H9 (cell line): ENCODE measurements around the gene RGS14. TPM values are rescaled to one million over a fixed set of nuclear protein-coding genes. Genes with fewer than 3 reads are reported as not detected.
A peak's percentile ranks its signal among the peaks of the same experiment; 100 is the strongest.

Experiments used
- DNase-seq: peaks from one replicate; pipeline ENCODE4 v3.0.0-alpha.2; 2017
- H2AFZ ChIP-seq: one replicate; pipeline ENCODE4 v1.6.1; 2013; ENCODE audit warnings: mild to moderate bottlenecking, low read length, control low read depth, moderate library complexity
- H2AK5ac ChIP-seq: 2 replicates; pipeline ENCODE4 v1.6.1; 2013; ENCODE audit warnings: low read length, control low read depth, mixed read lengths; ENCODE audit not compliant: insufficient read length
- H2BK120ac ChIP-seq: one replicate; pipeline ENCODE4 v1.6.1; 2013; ENCODE audit warnings: low read depth, mild to moderate bottlenecking, low read length, control low read depth, inconsistent platforms; ENCODE audit not compliant: poor library complexity, severe bottlenecking
- H2BK12ac ChIP-seq: 2 replicates; pipeline ENCODE4 v1.6.1; 2013; ENCODE audit warnings: low read length, control low read depth, mixed read lengths, low read depth; ENCODE audit not compliant: insufficient read length
- H2BK15ac ChIP-seq: 2 replicates; pipeline ENCODE4 v1.6.1; 2013; ENCODE audit warnings: low read depth, low read length, control low read depth
- H2BK20ac ChIP-seq: one replicate; pipeline ENCODE4 v1.6.1; 2013; ENCODE audit warnings: low read depth, mild to moderate bottlenecking, low read length, control low read depth, inconsistent platforms; ENCODE audit not compliant: poor library complexity, severe bottlenecking
- H2BK5ac ChIP-seq: 2 replicates; pipeline ENCODE4 v1.6.1; 2013; ENCODE audit warnings: low read length, control low read depth, mixed read lengths; ENCODE audit not compliant: insufficient read length
- H3K14ac ChIP-seq: 2 replicates; pipeline ENCODE4 v1.6.1; 2013; ENCODE audit warnings: low read length, control low read depth; ENCODE audit not compliant: insufficient read depth
- H3K18ac ChIP-seq: 2 replicates; pipeline ENCODE4 v1.6.1; 2013; ENCODE audit warnings: low read depth, mild to moderate bottlenecking, mixed read lengths, low read length, control low read depth; ENCODE audit not compliant: insufficient read length
- H3K23ac ChIP-seq: 2 replicates; pipeline ENCODE4 v1.6.1; 2013; ENCODE audit warnings: low read length, control low read depth, mixed read lengths, low read depth; ENCODE audit not compliant: insufficient read length
- H3K23me2 ChIP-seq: 2 replicates; pipeline ENCODE4 v1.6.1; 2013; ENCODE audit warnings: low read depth, mild to moderate bottlenecking, mixed read lengths, low read length, control low read depth; ENCODE audit not compliant: insufficient read length, poor library complexity, severe bottlenecking
- H3K27ac ChIP-seq: 2 replicates; pipeline ENCODE4 v1.5.1; 2013; ENCODE audit warnings: low read length, control low read depth, mixed read lengths, low read depth; ENCODE audit not compliant: insufficient read length
- H3K27me3 ChIP-seq: 2 replicates; pipeline ENCODE4 v1.6.1; 2013; ENCODE audit warnings: low read length, control low read depth, inconsistent platforms; ENCODE audit not compliant: insufficient read depth
- H3K4ac ChIP-seq: 2 replicates; pipeline ENCODE4 v1.6.1; 2013; ENCODE audit warnings: low read depth, mild to moderate bottlenecking, control low read depth, inconsistent platforms, low read length, moderate library complexity
- H3K4me1 ChIP-seq: 2 replicates; pipeline ENCODE4 v1.6.1; 2013; ENCODE audit warnings: low read length, control low read depth, inconsistent platforms; ENCODE audit not compliant: insufficient read depth
- H3K4me2 ChIP-seq: 2 replicates; pipeline ENCODE4 v1.6.1; 2013; ENCODE audit warnings: low read length, control low read depth, mixed read lengths; ENCODE audit not compliant: insufficient read length, insufficient read depth
- H3K56ac ChIP-seq: 2 replicates; pipeline ENCODE4 v1.6.1; 2013; ENCODE audit warnings: low read depth, mild to moderate bottlenecking, mixed read lengths, low read length, control low read depth; ENCODE audit not compliant: insufficient read length
- H3K79me1 ChIP-seq: 2 replicates; pipeline ENCODE4 v1.6.1; 2013; ENCODE audit warnings: low read depth, mild to moderate bottlenecking, moderate library complexity, low read length, control low read depth, inconsistent platforms; ENCODE audit not compliant: insufficient read depth, poor library complexity, severe bottlenecking
- H3K79me2 ChIP-seq: 2 replicates; pipeline ENCODE4 v1.6.1; 2013; ENCODE audit warnings: low read length, control low read depth, inconsistent platforms; ENCODE audit not compliant: insufficient read depth
- H3K9ac ChIP-seq: 2 replicates; pipeline ENCODE4 v1.6.1; 2013; ENCODE audit warnings: low read length, control low read depth, mixed read lengths; ENCODE audit not compliant: insufficient read length; ENCODE audit errors: extremely low read depth
- H3K9me3 ChIP-seq: one replicate; pipeline ENCODE4 v1.6.1; 2013; ENCODE audit warnings: low read depth, low read length, inconsistent platforms; ENCODE audit not compliant: control insufficient read depth
- H3T11ph ChIP-seq: one replicate; pipeline ENCODE4 v1.6.1; 2013; ENCODE audit warnings: mild to moderate bottlenecking, low read length, control low read depth, inconsistent platforms
- H4K20me1 ChIP-seq: one replicate; pipeline ENCODE4 v1.6.1; 2013; ENCODE audit not compliant: control insufficient read depth, insufficient read length, insufficient read depth
- H4K5ac ChIP-seq: 2 replicates; pipeline ENCODE4 v1.6.1; 2013; ENCODE audit warnings: low read depth, mild to moderate bottlenecking, mixed read lengths, low read length, control low read depth; ENCODE audit not compliant: insufficient read length
- H4K8ac ChIP-seq: replicated peaks from 2 replicates; pipeline ENCODE4 v1.6.1; 2013; ENCODE audit warnings: low read length, control low read depth, mixed read lengths, low read depth; ENCODE audit not compliant: insufficient read length
- H4K91ac ChIP-seq: 2 replicates; pipeline ENCODE4 v1.6.1; 2013; ENCODE audit warnings: low read depth, mild to moderate bottlenecking, moderate library complexity, mixed read lengths, low read length, control low read depth; ENCODE audit not compliant: insufficient read length
- H3K27ac Mint-ChIP-seq, 3 experiments: 2 replicates in 2 of 3; 3 replicates in 1 of 3; pipeline ENCODE4 v1.8.0; 2020 to 2021; ENCODE audit warnings: mixed read lengths in 3 of 3, mild to moderate bottlenecking in 1 of 3, moderate library complexity in 1 of 3
- H3K27me3 Mint-ChIP-seq: 2 replicates; pipeline ENCODE4 v1.8.0; 2021; ENCODE audit warnings: low read depth, mild to moderate bottlenecking, moderate library complexity, mixed read lengths
- H3K36me3 Mint-ChIP-seq, 3 experiments: 2 replicates in 2 of 3; 3 replicates in 1 of 3; pipeline ENCODE4 v1.8.0; 2020 to 2021; ENCODE audit warnings: low read depth in 3 of 3, mixed read lengths in 3 of 3; ENCODE audit not compliant: insufficient read depth in 1 of 3
- H3K4me1 Mint-ChIP-seq, 2 experiments: 2 replicates each; pipeline ENCODE4 v1.8.0; 2020; ENCODE audit warnings: mixed read lengths in 2 of 2
- H3K4me3 Mint-ChIP-seq, 2 experiments: 2 replicates in 1 of 2; 3 replicates in 1 of 2; pipeline ENCODE4 v1.8.0; 2020 to 2021; ENCODE audit warnings: mild to moderate bottlenecking in 2 of 2, mixed read lengths in 2 of 2, moderate library complexity in 1 of 2
- H3K9me3 Mint-ChIP-seq, 2 experiments: 2 replicates in 1 of 2; 3 replicates in 1 of 2; pipeline ENCODE4 v1.8.0; 2020; ENCODE audit warnings: mild to moderate bottlenecking in 2 of 2, mixed read lengths in 2 of 2, moderate library complexity in 1 of 2
- WGBS: extraction: QIAGEN DNeasy Blood & Tissue Kit; methylation state at CpG from one replicate; pipeline ENCODE4 v1.1.7; 2013; ENCODE audit warnings: missing lambda C conversion rate, low lambda C conversion rate, mixed read lengths; ENCODE audit not compliant: insufficient read length; ENCODE audit errors: extremely low coverage; 5-methylcytosine and 5-hydroxymethylcytosine counted together
- total RNA-seq: library from RNA; stranded (reverse); gene quantifications from 2 replicates; pipeline ENCODE4 v1.2.1, GENCODE V29; 2021
- TF ChIP-seq, protein P1 (sequence below): fragments of 200-600 bp; sonication (generic); conservative IDR thresholded peaks from 3 replicates; pipeline ENCODE4 v1.8.0; 2021; ENCODE audit warnings: antibody characterized with exemption, mild to moderate bottlenecking

Gene RGS14
- total RNA-seq, 1 experiment from 2014 or later = 12.3 TPM

- Mint-ChIP-seq H3K4me1 (peaks cover 35 to 57% of the 10 kb centered on the region in 2 experiments), H3K36me3 (peaks cover 8 to 22% (median 8%) of the 10 kb centered on the region in 3 experiments), H3K9me3 (no peaks in the 10 kb centered on the region; a peak in 1 of 5 replicates), H3K27me3 (peaks cover 12% of the 10 kb centered on the region), H3K27ac (no peak overlapping the region), H3K4me3 (peak overlapping the region in 1 of 2 experiments; percentile 35; a peak in 2 of 5 replicates)
- Histone ChIP-seq H3K27me3 (no peaks in the 10 kb centered on the region; the same call in 1 of the 2 replicates), H3K79me2 (no peaks in the 10 kb centered on the region), H4K5ac (no peak overlapping the region), H3K4ac (no peak overlapping the region), H2BK12ac (no peak overlapping the region), H2AK5ac (no peak overlapping the region), H4K8ac (no peak overlapping the region), H3K56ac (no peak overlapping the region), H3K9me3 (no peaks in the 10 kb centered on the region), H2BK15ac (no peak overlapping the region), H3K4me2 (no peak overlapping the region), H3K9ac (no peak overlapping the region), H4K91ac (no peak overlapping the region), H2BK5ac (no peak overlapping the region), H3K79me1 (no peaks in the 10 kb centered on the region), H2AFZ (no peak overlapping the region), H3K23ac (no peak overlapping the region), H3K4me1 (peaks cover 6% of the 10 kb centered on the region; the same call in 1 of the 2 replicates), H2BK20ac (no peak overlapping the region), H2BK120ac (no peak overlapping the region), H3T11ph (no peak overlapping the region), H3K14ac (no peak overlapping the region), H4K20me1 (no peaks in the 10 kb centered on the region), H3K23me2 (peaks cover 4% of the 10 kb centered on the region), H3K27ac (no peak overlapping the region), H3K18ac (no peak overlapping the region)
- no peak for DNase-seq
- WGBS = no CpG with 5 or more reads among the region's 6 CpGs
- TF ChIP-seq, protein P1, sequence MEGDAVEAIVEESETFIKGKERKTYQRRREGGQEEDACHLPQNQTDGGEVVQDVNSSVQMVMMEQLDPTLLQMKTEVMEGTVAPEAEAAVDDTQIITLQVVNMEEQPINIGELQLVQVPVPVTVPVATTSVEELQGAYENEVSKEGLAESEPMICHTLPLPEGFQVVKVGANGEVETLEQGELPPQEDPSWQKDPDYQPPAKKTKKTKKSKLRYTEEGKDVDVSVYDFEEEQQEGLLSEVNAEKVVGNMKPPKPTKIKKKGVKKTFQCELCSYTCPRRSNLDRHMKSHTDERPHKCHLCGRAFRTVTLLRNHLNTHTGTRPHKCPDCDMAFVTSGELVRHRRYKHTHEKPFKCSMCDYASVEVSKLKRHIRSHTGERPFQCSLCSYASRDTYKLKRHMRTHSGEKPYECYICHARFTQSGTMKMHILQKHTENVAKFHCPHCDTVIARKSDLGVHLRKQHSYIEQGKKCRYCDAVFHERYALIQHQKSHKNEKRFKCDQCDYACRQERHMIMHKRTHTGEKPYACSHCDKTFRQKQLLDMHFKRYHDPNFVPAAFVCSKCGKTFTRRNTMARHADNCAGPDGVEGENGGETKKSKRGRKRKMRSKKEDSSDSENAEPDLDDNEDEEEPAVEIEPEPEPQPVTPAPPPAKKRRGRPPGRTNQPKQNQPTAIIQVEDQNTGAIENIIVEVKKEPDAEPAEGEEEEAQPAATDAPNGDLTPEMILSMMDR = no peak
Observed at GRCh38 chr5:177372910-177373309, 15.2 kb downstream of the RGS14 start.
